HG03108 (cell line): Measurements from ENCODE around the gene XIAP.

Experiments
- ATAC-seq: cut with Tn5 transposase; IDR thresholded peaks from one replicate; pipeline ENCODE4 v1.9.1; 2021; ENCODE audit warnings: moderate library complexity; ENCODE audit not compliant: unreplicated experiment

Gene XIAP

GRCh38 chrX:123959281-123960063 lies 99.6 kb downstream of the XIAP start:
- no peak for ATAC-seq

- no peak for ATAC-seq
Observed at GRCh38 chrX:123960956-123961267, 101.1 kb downstream of the XIAP start.

GRCh38 chrX:123961268-123962005 lies 101.6 kb downstream of the XIAP start, which contains the start of gene STAG2:
Gene STAG2 (plus strand): TSS chrX:123961706. CDS start chrX:124022628, 60,922 bp downstream.
- no peak for ATAC-seq

GRCh38 chrX:123962006-123962467 lies 102.2 kb downstream of the XIAP start:
- ATAC-seq: no peak

GRCh38 chrX:123962794-123963373 lies 103.0 kb downstream of the XIAP start:
- ATAC-seq: peak; percentile 64
